Activated CD4-positive, alpha-beta T cell treated with anti-CD3 and anti-CD28 coated beads, Interleukin-2, amount 10 ng/mL, durations not matched to agents 7 days and 5 days (primary cell): ENCODE results near the gene TNK1. TPM values are rescaled to one million over a fixed set of nuclear protein-coding genes. Genes with fewer than 3 reads are reported as not detected.
A peak's percentile ranks its signal among the peaks of the same experiment; 100 is the strongest.
"Not testable (repeated sequence)": the region's sequence is repeated elsewhere in the genome, so short reads cannot be mapped to it uniquely, and the experiment has no call there.

Source experiments
- CTCF ChIA-PET: fragments of 350-600 bp; sonication (Branson Sonifier 250); formaldehyde crosslinking; loops from one replicate; lab custom pipeline; 2021; ENCODE audit warnings: antibody characterized with exemption; lab: Charles Lee
- POLR2A ChIA-PET: fragments of 350-600 bp; sonication (Branson Sonifier 250); formaldehyde crosslinking; loops from one replicate; lab custom pipeline; 2021; ENCODE audit warnings: antibody characterized with exemption; lab: Charles Lee
- DNase-seq: peaks from one replicate; pipeline ENCODE4 v3.0.0-alpha.2; 2020
- H3K27ac Mint-ChIP-seq: one replicate; pipeline ENCODE4 v1.8.0; 2021; ENCODE audit warnings: mild to moderate bottlenecking, moderate library complexity, mixed read lengths
- H3K27me3 Mint-ChIP-seq: one replicate; pipeline ENCODE4 v1.8.0; 2021; ENCODE audit warnings: mixed read lengths
- H3K36me3 Mint-ChIP-seq: one replicate; pipeline ENCODE4 v1.8.0; 2021; ENCODE audit warnings: low read depth, mixed read lengths
- H3K4me1 Mint-ChIP-seq: one replicate; pipeline ENCODE4 v1.8.0; 2021; ENCODE audit warnings: mixed read lengths
- H3K4me3 Mint-ChIP-seq: one replicate; pipeline ENCODE4 v1.8.0; 2021; ENCODE audit warnings: mild to moderate bottlenecking, moderate library complexity, mixed read lengths
- H3K9me3 Mint-ChIP-seq: one replicate; pipeline ENCODE4 v1.8.0; 2021; ENCODE audit warnings: mixed read lengths
- total RNA-seq, 2 experiments: library from RNA; stranded (reverse); gene quantifications; one replicate each; pipeline ENCODE4 v1.2.3, GENCODE V29; 2021

TNK1 gene
- total RNA-seq, 2 experiments from 2014 or later = 1.5 to 2.1 TPM

GRCh38 chr17:7356072-7356549 lies 24.8 kb upstream of the TNK1 start:
- ChIA-PET CTCF (interaction anchor here (0.6 to 5.0 kb wide), 28 partner anchors 12 to 1597 kb away, joined by 3 to 45 read pairs (median 4); partner anchors contain the start of genes ACAP1, MPDU1, NEURL4 and PLSCR3), POLR2A (interaction anchor here (1.1 kb wide), 1 partner anchor 20 kb away, joined by 4 read pairs; the partner anchor contains the start of gene ACAP1)
- Mint-ChIP-seq H3K27ac (no peak overlapping the region), H3K27me3 (no peaks in the 10 kb centered on the region), H3K36me3 (peaks cover 15% of the 10 kb centered on the region), H3K4me3 (no peak overlapping the region), H3K9me3 (no peaks in the 10 kb centered on the region), H3K4me1 (peaks cover 38% of the 10 kb centered on the region)
- peak; percentile 90 for DNase-seq

- H3K4me1 Mint-ChIP-seq = peaks cover 35% of the 10 kb centered on the region
- H3K27me3 Mint-ChIP-seq = no peaks in the 10 kb centered on the region
- ChIA-PET CTCF (interaction anchor here (0.7 to 5.0 kb wide), 14 partner anchors 13 to 1596 kb away, joined by 3 to 45 read pairs (median 6); partner anchors contain the start of genes ACAP1, MPDU1, PLSCR3 and SENP3), POLR2A (no interaction called here)
- no peak for DNase-seq
- H3K4me3 Mint-ChIP-seq = no peak overlapping the region
- no peak overlapping the region for H3K27ac Mint-ChIP-seq
- peaks cover 12% of the 10 kb centered on the region for H3K36me3 Mint-ChIP-seq
- H3K9me3 Mint-ChIP-seq = no peaks in the 10 kb centered on the region
Observed at GRCh38 chr17:7356756-7357155, 24.1 kb upstream of the TNK1 start.

- Mint-ChIP-seq H3K36me3 (peaks cover 9% of the 10 kb centered on the region), H3K4me1 (peaks cover 32% of the 10 kb centered on the region), H3K27ac (no peak overlapping the region), H3K27me3 (no peaks in the 10 kb centered on the region), H3K4me3 (no peak overlapping the region), H3K9me3 (no peaks in the 10 kb centered on the region)
- ChIA-PET CTCF (interaction anchor here (1.1 to 3.6 kb wide), 4 partner anchors 17 to 203 kb away, joined by 3 to 17 read pairs (median 6); partner anchors contain the start of genes PLSCR3, SENP3 and TNK1), POLR2A (no interaction called here)
- no peak for DNase-seq
Observed at GRCh38 chr17:7357381-7357780, 23.5 kb upstream of the TNK1 start.

GRCh38 chr17:7361906-7362305 lies 19.0 kb upstream of the TNK1 start:
- no peaks in the 10 kb centered on the region for H3K4me1 Mint-ChIP-seq
- H3K9me3 Mint-ChIP-seq = no peaks in the 10 kb centered on the region
- H3K36me3 Mint-ChIP-seq = no peaks in the 10 kb centered on the region
- CTCF ChIA-PET = interaction anchor here (1.0 to 2.0 kb wide), 2 partner anchors 11 to 75 kb away, joined by 3 to 4 read pairs; no protein-coding TSS in a partner anchor
- no peak overlapping the region for H3K27ac Mint-ChIP-seq
- no peak overlapping the region for H3K4me3 Mint-ChIP-seq
- POLR2A ChIA-PET = no interaction called here
- no peaks in the 10 kb centered on the region for H3K27me3 Mint-ChIP-seq
- no peak for DNase-seq

GRCh38 chr17:7363311-7363710 lies 17.6 kb upstream of the TNK1 start:
- no peak overlapping the region for H3K27ac Mint-ChIP-seq
- ChIA-PET CTCF (interaction anchor here (2.0 kb wide), 1 partner anchor 74 kb away, joined by 4 read pairs; no protein-coding TSS in a partner anchor), POLR2A (no interaction called here)
- no peaks in the 10 kb centered on the region for H3K27me3 Mint-ChIP-seq
- H3K36me3 Mint-ChIP-seq = no peaks in the 10 kb centered on the region
- no peaks in the 10 kb centered on the region for H3K9me3 Mint-ChIP-seq
- DNase-seq = no peak
- H3K4me3 Mint-ChIP-seq = no peak overlapping the region
- H3K4me1 Mint-ChIP-seq = no peaks in the 10 kb centered on the region

- not testable (repeated sequence) for DNase-seq, H3K27ac Mint-ChIP-seq, H3K9me3 Mint-ChIP-seq, H3K36me3 Mint-ChIP-seq, H3K4me1 Mint-ChIP-seq, H3K27me3 Mint-ChIP-seq, H3K4me3 Mint-ChIP-seq
- POLR2A ChIA-PET = interaction anchor here (0.5 kb wide), 1 partner anchor 125 kb away, joined by 3 read pairs; no protein-coding TSS in a partner anchor
- CTCF ChIA-PET = interaction anchor here (0.6 to 1.2 kb wide), 4 partner anchors 14 to 223 kb away, joined by 3 to 4 read pairs (median 3); partner anchors contain the start of gene TMEM256
Observed at GRCh38 chr17:7365963-7366362, 14.9 kb upstream of the TNK1 start.

GRCh38 chr17:7367083-7367482 lies 13.8 kb upstream of the TNK1 start:
- Mint-ChIP-seq H3K4me1 (no peaks in the 10 kb centered on the region), H3K27me3 (peaks cover 4% of the 10 kb centered on the region), H3K27ac (no peak overlapping the region), H3K9me3 (no peaks in the 10 kb centered on the region), H3K36me3 (no peaks in the 10 kb centered on the region), H3K4me3 (no peak overlapping the region)
- CTCF ChIA-PET = interaction anchor here (0.6 to 0.7 kb wide), 2 partner anchors 248 to 346 kb away, joined by 3 to 4 read pairs; no protein-coding TSS in a partner anchor
- POLR2A ChIA-PET = no interaction called here
- DNase-seq = no peak

GRCh38 chr17:7367918-7368598 lies 12.8 kb upstream of the TNK1 start:
- H3K4me3 Mint-ChIP-seq = no peak overlapping the region
- no peak for DNase-seq
- no peaks in the 10 kb centered on the region for H3K4me1 Mint-ChIP-seq
- H3K27ac Mint-ChIP-seq = no peak overlapping the region
- ChIA-PET POLR2A (no interaction called here), CTCF (interaction anchor here (1.1 kb wide), 1 partner anchor 26 kb away, joined by 3 read pairs; the partner anchor contains the start of gene PLSCR3)
- H3K9me3 Mint-ChIP-seq = no peaks in the 10 kb centered on the region
- no peaks in the 10 kb centered on the region for H3K36me3 Mint-ChIP-seq
- peaks cover 4% of the 10 kb centered on the region for H3K27me3 Mint-ChIP-seq

GRCh38 chr17:7368599-7368994 lies 12.3 kb upstream of the TNK1 start:
- H3K4me3 Mint-ChIP-seq, H3K36me3 Mint-ChIP-seq, H3K9me3 Mint-ChIP-seq, H3K27me3 Mint-ChIP-seq, H3K4me1 Mint-ChIP-seq, H3K27ac Mint-ChIP-seq, POLR2A ChIA-PET, DNase-seq: not testable (repeated sequence)
- CTCF ChIA-PET = interaction anchor here (1.1 kb wide), 1 partner anchor 26 kb away, joined by 3 read pairs; the partner anchor contains the start of gene PLSCR3

- Mint-ChIP-seq H3K36me3 (no peaks in the 10 kb centered on the region), H3K27me3 (peaks cover 4% of the 10 kb centered on the region), H3K27ac (no peak overlapping the region), H3K4me3 (no peak overlapping the region), H3K9me3 (no peaks in the 10 kb centered on the region), H3K4me1 (no peaks in the 10 kb centered on the region)
- ChIA-PET POLR2A (no interaction called here), CTCF (interaction anchor here (1.6 to 1.9 kb wide), 2 partner anchors 14 to 73 kb away, joined by 6 read pairs; no protein-coding TSS in a partner anchor)
- DNase-seq = no peak
Observed at GRCh38 chr17:7369825-7370224, 11.1 kb upstream of the TNK1 start.

GRCh38 chr17:7370853-7371252 lies 10.0 kb upstream of the TNK1 start:
- ChIA-PET CTCF (interaction anchor here (1.1 to 1.9 kb wide), 3 partner anchors 15 to 74 kb away, joined by 3 to 6 read pairs (median 6); no protein-coding TSS in a partner anchor), POLR2A (no interaction called here)
- Mint-ChIP-seq H3K4me1 (no peaks in the 10 kb centered on the region), H3K9me3 (no peaks in the 10 kb centered on the region), H3K4me3 (no peak overlapping the region), H3K36me3 (no peaks in the 10 kb centered on the region), H3K27me3 (peaks cover 4% of the 10 kb centered on the region), H3K27ac (no peak overlapping the region)
- no peak for DNase-seq

GRCh38 chr17:7374353-7374752 lies 6.5 kb upstream of the TNK1 start:
- H3K4me1 Mint-ChIP-seq = no peaks in the 10 kb centered on the region
- peaks cover 4% of the 10 kb centered on the region for H3K9me3 Mint-ChIP-seq
- DNase-seq = no peak
- H3K36me3 Mint-ChIP-seq = peaks cover 3% of the 10 kb centered on the region
- peaks cover 15% of the 10 kb centered on the region for H3K27me3 Mint-ChIP-seq
- ChIA-PET CTCF (interaction anchor here (1.2 kb wide), 1 partner anchor 18 kb away, joined by 5 read pairs; no protein-coding TSS in a partner anchor), POLR2A (no interaction called here)
- no peak overlapping the region for H3K27ac Mint-ChIP-seq
- no peak overlapping the region for H3K4me3 Mint-ChIP-seq

GRCh38 chr17:7379134-7379533 lies 1.8 kb upstream of the TNK1 start:
- no peak for DNase-seq
- H3K27ac Mint-ChIP-seq = no peak overlapping the region
- peaks cover 4% of the 10 kb centered on the region for H3K9me3 Mint-ChIP-seq
- CTCF ChIA-PET = no interaction called here
- H3K27me3 Mint-ChIP-seq = peaks cover 41% of the 10 kb centered on the region
- H3K4me3 Mint-ChIP-seq = no peak overlapping the region
- POLR2A ChIA-PET = no interaction called here
- peaks cover 3% of the 10 kb centered on the region for H3K36me3 Mint-ChIP-seq
- H3K4me1 Mint-ChIP-seq = peaks cover 15% of the 10 kb centered on the region
